ENCODE measurements around the gene FLT4. TPM values are rescaled to one million over a fixed set of nuclear protein-coding genes. Genes with fewer than 3 reads are reported as not detected.

The FLT4 gene
- total RNA-seq, 3 donors from 2014 or later (not counting 1 experiment from before 2014, with no cell fraction given) = 0.68 to 0.92 (median 0.78) TPM

DNA sequence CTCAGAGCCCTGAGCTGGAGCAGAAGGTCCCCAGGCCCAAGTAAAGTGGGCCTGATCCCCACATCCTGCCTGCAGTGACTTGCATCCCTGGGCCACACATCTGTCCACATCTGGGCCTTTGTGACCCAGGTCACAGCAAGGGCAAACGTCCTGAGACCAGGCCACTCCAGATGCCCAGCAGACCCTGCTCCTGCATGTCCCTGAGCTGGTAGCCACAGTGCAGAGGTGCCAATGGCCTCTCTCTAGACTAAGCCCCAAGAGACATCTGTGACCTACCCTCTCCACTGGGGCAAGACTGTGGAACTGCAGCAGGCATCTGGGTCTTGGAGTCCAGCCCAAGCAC lies 2.5 kb downstream of the FLT4 start:
- 63% methylated on average over 1 of the region's 1 CpG for WGBS (ENCODE audit: insufficient coverage)
- TF ChIP-seq, protein P1, sequence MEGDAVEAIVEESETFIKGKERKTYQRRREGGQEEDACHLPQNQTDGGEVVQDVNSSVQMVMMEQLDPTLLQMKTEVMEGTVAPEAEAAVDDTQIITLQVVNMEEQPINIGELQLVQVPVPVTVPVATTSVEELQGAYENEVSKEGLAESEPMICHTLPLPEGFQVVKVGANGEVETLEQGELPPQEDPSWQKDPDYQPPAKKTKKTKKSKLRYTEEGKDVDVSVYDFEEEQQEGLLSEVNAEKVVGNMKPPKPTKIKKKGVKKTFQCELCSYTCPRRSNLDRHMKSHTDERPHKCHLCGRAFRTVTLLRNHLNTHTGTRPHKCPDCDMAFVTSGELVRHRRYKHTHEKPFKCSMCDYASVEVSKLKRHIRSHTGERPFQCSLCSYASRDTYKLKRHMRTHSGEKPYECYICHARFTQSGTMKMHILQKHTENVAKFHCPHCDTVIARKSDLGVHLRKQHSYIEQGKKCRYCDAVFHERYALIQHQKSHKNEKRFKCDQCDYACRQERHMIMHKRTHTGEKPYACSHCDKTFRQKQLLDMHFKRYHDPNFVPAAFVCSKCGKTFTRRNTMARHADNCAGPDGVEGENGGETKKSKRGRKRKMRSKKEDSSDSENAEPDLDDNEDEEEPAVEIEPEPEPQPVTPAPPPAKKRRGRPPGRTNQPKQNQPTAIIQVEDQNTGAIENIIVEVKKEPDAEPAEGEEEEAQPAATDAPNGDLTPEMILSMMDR (IDR thresholded peaks at IDR 0.05) = no peak
- Histone ChIP-seq H3K27ac (ENCODE audit: low read length) (no peak overlapping the region), H3K4me1 (ENCODE audit: control insufficient read depth, insufficient read depth, low read length) (peaks cover 8% of the 10 kb centered on the region), H3K36me3 (ENCODE audit: control insufficient read depth, insufficient read depth, low read length) (no peaks in the 10 kb centered on the region), H3K9me3 (ENCODE audit: control insufficient read depth, insufficient read depth, low read length) (no peaks in the 10 kb centered on the region), H3K27me3 (ENCODE audit: control insufficient read depth, insufficient read depth, low read length) (peaks cover 9% of the 10 kb centered on the region), H3K4me3 (ENCODE audit: low read length) (no peak overlapping the region)
- H3K4me1 Mint-ChIP-seq = peaks cover 8% of the 10 kb centered on the region in 2 donors
- DNase-seq (no peak), ATAC-seq (no peak)
- intact Hi-C loops (cut with micrococcal nuclease) = no loop called here
- no peaks in the 10 kb centered on the region for H3K36me3 Mint-ChIP-seq
- H3K27ac Mint-ChIP-seq = no peak overlapping the region
- H3K4me3 Mint-ChIP-seq = no peak overlapping the region
- no peaks in the 10 kb centered on the region for H3K9me3 Mint-ChIP-seq
- peaks cover 28 to 39% of the 10 kb centered on the region in 2 donors for H3K27me3 Mint-ChIP-seq (ENCODE audit: low read depth in 2 of 2)

DNA sequence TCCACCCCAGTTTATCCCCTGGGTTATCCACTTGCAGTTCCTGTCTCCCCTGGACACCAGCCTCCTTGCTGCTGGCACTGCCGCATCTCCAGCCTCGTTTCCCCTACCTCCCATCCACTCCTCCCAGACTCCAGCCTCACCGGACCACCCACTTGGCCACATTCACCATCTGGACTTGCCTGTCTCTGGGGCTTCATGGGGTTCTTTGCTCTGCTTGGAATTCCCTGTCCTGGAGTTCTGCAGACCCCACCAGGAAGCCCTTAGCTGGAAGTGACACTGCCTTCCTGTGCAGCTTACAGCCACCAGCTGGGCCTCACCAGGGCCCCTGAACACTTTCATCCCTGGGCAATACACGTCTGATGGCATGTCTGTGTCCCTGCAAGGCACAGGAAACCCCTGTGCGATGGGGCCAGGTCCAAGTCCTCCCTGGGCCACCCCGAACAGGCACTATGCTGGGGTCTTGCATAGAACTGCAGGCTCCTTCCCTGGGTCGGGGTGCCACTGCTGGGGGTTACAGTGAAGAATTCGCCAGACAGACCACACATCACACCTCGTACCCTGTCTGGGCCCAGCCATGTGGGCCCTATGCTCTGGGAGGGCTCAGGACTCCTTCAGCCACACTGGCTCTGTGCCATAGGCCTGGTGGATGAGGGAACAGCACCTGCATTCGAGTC lies 3.0 kb downstream of the FLT4 start:
- H3K4me1 Mint-ChIP-seq = peaks cover 8% of the 10 kb centered on the region in 2 donors
- Histone ChIP-seq H3K36me3 (ENCODE audit: control insufficient read depth, insufficient read depth, low read length) (no peaks in the 10 kb centered on the region), H3K4me1 (ENCODE audit: control insufficient read depth, insufficient read depth, low read length) (peaks cover 8% of the 10 kb centered on the region), H3K27ac (ENCODE audit: low read length) (no peak overlapping the region), H3K27me3 (ENCODE audit: control insufficient read depth, insufficient read depth, low read length) (peaks cover 9% of the 10 kb centered on the region), H3K9me3 (ENCODE audit: control insufficient read depth, insufficient read depth, low read length) (no peaks in the 10 kb centered on the region), H3K4me3 (ENCODE audit: low read length) (no peak overlapping the region)
- peaks cover 23 to 34% of the 10 kb centered on the region in 2 donors for H3K27me3 Mint-ChIP-seq (ENCODE audit: low read depth in 2 of 2)
- TF ChIP-seq, protein P1 (IDR thresholded peaks at IDR 0.05) = no peak
- DNase-seq (no peak), ATAC-seq (no peak)
- WGBS (ENCODE audit: insufficient coverage) = 83% methylated on average over 10 of the region's 10 CpGs
- H3K36me3 Mint-ChIP-seq = no peaks in the 10 kb centered on the region
- H3K4me3 Mint-ChIP-seq = no peak overlapping the region
- H3K9me3 Mint-ChIP-seq = no peaks in the 10 kb centered on the region
- intact Hi-C loops (cut with micrococcal nuclease) = no loop called here
- H3K27ac Mint-ChIP-seq = no peak overlapping the region

DNA sequence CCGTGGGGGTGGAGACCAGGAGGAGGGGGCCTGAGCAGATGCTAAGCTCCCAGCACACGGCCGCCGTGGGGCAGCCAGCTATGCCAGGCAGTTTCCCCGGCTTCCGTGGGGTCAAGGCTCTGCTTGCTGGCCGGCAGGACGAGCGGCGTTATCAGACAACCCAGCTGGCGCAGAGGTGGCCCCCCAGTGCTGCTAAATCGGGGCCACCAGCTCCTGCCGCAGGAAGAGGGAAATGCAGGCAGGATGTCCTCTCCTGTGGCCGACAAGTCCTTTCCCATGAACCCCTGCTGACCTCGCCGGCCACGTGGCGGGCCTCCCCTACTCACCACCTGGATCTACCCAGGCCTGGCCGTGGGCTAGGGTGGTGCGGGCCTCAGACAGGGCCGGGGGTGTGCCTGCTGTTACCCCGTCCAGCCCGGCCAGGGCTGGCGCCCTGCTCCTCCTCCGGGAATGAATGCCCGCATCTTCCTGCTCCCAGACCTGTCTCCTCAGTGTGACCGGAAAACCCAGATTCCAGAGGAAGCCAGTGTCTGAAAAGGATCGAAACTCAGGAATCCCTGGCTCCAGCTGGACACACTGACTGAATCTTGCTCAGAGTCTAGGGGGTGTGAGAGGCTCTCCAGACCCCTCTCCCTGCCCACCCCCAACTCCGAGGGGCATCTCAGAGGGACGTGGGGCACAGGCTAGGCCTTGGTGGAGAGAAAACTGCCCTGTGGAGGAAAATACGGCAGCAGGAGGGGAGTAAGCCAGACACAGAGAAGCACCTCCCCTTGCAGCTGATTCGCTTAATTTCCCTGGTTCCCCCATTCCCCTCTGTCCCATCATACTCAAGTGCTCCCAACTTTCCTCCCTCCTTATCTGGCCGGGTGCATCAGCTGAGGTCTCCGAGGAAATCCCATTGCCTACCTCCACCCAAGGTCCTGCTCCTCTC lies 3.9 kb downstream of the FLT4 start:
- Mint-ChIP-seq H3K4me1 (peaks cover 6 to 7% of the 10 kb centered on the region in 2 donors), H3K4me3 (no peak overlapping the region), H3K9me3 (no peaks in the 10 kb centered on the region), H3K36me3 (no peaks in the 10 kb centered on the region), H3K27me3 (ENCODE audit: low read depth in 2 of 2) (peaks cover 18 to 25% of the 10 kb centered on the region in 2 donors), H3K27ac (no peak overlapping the region)
- TF ChIP-seq, protein P1 (IDR thresholded peaks at IDR 0.05) = no peak
- Histone ChIP-seq H3K27me3 (ENCODE audit: control insufficient read depth, insufficient read depth, low read length) (peaks cover 6% of the 10 kb centered on the region), H3K4me1 (ENCODE audit: control insufficient read depth, insufficient read depth, low read length) (peaks cover 8% of the 10 kb centered on the region), H3K4me3 (ENCODE audit: low read length) (no peak overlapping the region), H3K36me3 (ENCODE audit: control insufficient read depth, insufficient read depth, low read length) (no peaks in the 10 kb centered on the region), H3K9me3 (ENCODE audit: control insufficient read depth, insufficient read depth, low read length) (no peaks in the 10 kb centered on the region), H3K27ac (ENCODE audit: low read length) (no peak overlapping the region)
- intact Hi-C loops (cut with micrococcal nuclease) = no loop called here
- ATAC-seq = no peak
- no peak for DNase-seq
- WGBS (ENCODE audit: insufficient coverage) = 47% methylated on average over 34 of the region's 34 CpGs
